H1 (cell line): ENCODE data around the gene DLG1. TPM values are rescaled to one million over a fixed set of nuclear protein-coding genes. Genes with fewer than 3 reads are reported as not detected.

Experiments used
- CTCF ChIA-PET: fragments of 300-600 bp; sonication (Branson Sonifier 250); formaldehyde crosslinking; loops from one replicate; lab custom pipeline; 2021; ENCODE audit not compliant: partially characterized antibody; lab: Charles Lee
- POLR2A ChIA-PET: fragments of 300-600 bp; sonication (Branson Sonifier 250); formaldehyde crosslinking; loops from one replicate; lab custom pipeline; 2021; ENCODE audit warnings: inconsistent platforms; ENCODE audit not compliant: partially characterized antibody; lab: Charles Lee
- DNase-seq, 2 experiments: peaks; one replicate each; pipeline versions ENCODE4 v3.0.0 to v3.0.0-alpha.2; 2010 to 2022; ENCODE audit warnings: low spot score in 2 of 2, low read depth in 1 of 2, mixed read lengths in 1 of 2
- FAIRE-seq: peaks from 2 replicates; lab custom pipeline; 2011; peaks lifted over from hg19 to GRCh38; lab: Jason Lieb, UNC
- H2AFZ ChIP-seq: 2 replicates; pipeline ENCODE4 v1.8.1; 2012; ENCODE audit warnings: low read length, inconsistent platforms
- H2AK5ac ChIP-seq: 2 replicates; pipeline ENCODE4 v1.6.1; 2013; ENCODE audit warnings: low read depth, low read length
- H2BK120ac ChIP-seq: replicated peaks from 2 replicates; pipeline ENCODE3; 2013; ENCODE audit warnings: low read depth, low read length, inconsistent platforms
- H2BK12ac ChIP-seq: 2 replicates; pipeline ENCODE4 v1.6.1; 2013; ENCODE audit warnings: low read depth, low read length
- H2BK15ac ChIP-seq: 2 replicates; pipeline ENCODE4 v1.6.1; 2013; ENCODE audit warnings: low read length
- H2BK20ac ChIP-seq: 2 replicates; pipeline ENCODE4 v1.6.1; 2013; ENCODE audit warnings: low read length
- H2BK5ac ChIP-seq: 2 replicates; pipeline ENCODE4 v1.6.1; 2013; ENCODE audit warnings: low read depth, low read length
- H3K14ac ChIP-seq: 2 replicates; pipeline ENCODE4 v1.6.1; 2013; ENCODE audit warnings: inconsistent platforms; ENCODE audit not compliant: insufficient read length
- H3K18ac ChIP-seq: 2 replicates; pipeline ENCODE4 v1.6.1; 2013; ENCODE audit warnings: low read length; ENCODE audit errors: extremely low read depth
- H3K23ac ChIP-seq: 2 replicates; pipeline ENCODE4 v1.6.1; 2013; ENCODE audit warnings: inconsistent platforms; ENCODE audit not compliant: insufficient read length
- H3K23me2 ChIP-seq: 2 replicates; pipeline ENCODE4 v1.6.1; 2013; ENCODE audit warnings: low read depth, low read length
- H3K27ac ChIP-seq: 2 replicates; pipeline ENCODE4 v1.6.1; 2011; ENCODE audit warnings: low read depth, low read length, inconsistent platforms
- H3K27me3 ChIP-seq, 4 experiments: replicated peaks in 1 of 4; 1 replicate in 1 of 4; 2 replicates in 3 of 4; pipeline versions ENCODE4 v1.6.1 to v1.8.1; 2011 to 2013; ENCODE audit warnings: low read length in 3 of 4, mild to moderate bottlenecking in 3 of 4, inconsistent platforms in 2 of 4, mixed read lengths in 2 of 4, moderate library complexity in 1 of 4; ENCODE audit not compliant: control insufficient read depth in 3 of 4, insufficient read depth in 3 of 4; ENCODE audit errors: extremely low read depth in 1 of 4
- H3K36me3 ChIP-seq, 4 experiments: 2 replicates each; pipeline versions ENCODE4 v1.6.1 to v1.8.1; 2011 to 2013; ENCODE audit warnings: mild to moderate bottlenecking in 4 of 4, low read length in 3 of 4, moderate library complexity in 2 of 4, control low read depth in 1 of 4, inconsistent platforms in 1 of 4; ENCODE audit not compliant: insufficient read depth in 4 of 4, control insufficient read depth in 2 of 4
- H3K4ac ChIP-seq: replicated peaks from 2 replicates; pipeline ENCODE3; 2013; ENCODE audit warnings: low read length, low read depth, mixed read lengths, inconsistent platforms; ENCODE audit not compliant: insufficient read length
- H3K4me1 ChIP-seq, 4 experiments: replicated peaks in 1 of 4; 1 replicate in 1 of 4; 2 replicates in 3 of 4; pipeline versions ENCODE4 v1.6.1 to v1.8.1; 2011 to 2013; ENCODE audit warnings: low read length in 3 of 4, inconsistent platforms in 2 of 4, mixed read lengths in 1 of 4; ENCODE audit not compliant: insufficient read depth in 4 of 4, control insufficient read depth in 3 of 4
- H3K4me2 ChIP-seq, 2 experiments: 2 replicates each; pipeline versions ENCODE4 v1.6.1 to v1.8.1; 2011 to 2013; ENCODE audit warnings: low read depth in 2 of 2, low read length in 2 of 2, control low read depth in 1 of 2, inconsistent platforms in 1 of 2, mild to moderate bottlenecking in 1 of 2; ENCODE audit not compliant: insufficient read depth in 1 of 2
- H3K4me3 ChIP-seq, 4 experiments: fragments of 200-600, 300-600 bp in 1 of 4; sonication (generic), shearing (Covaris generic), sonication (Bioruptor Twin) in 1 of 4; 2 replicates each; pipeline versions ENCODE4 v1.5.1 to v1.8.1; 2011 to 2016; ENCODE audit warnings: low read length in 4 of 4, low read depth in 3 of 4, control low read depth in 2 of 4, inconsistent platforms in 2 of 4, mild to moderate bottlenecking in 2 of 4, mixed read lengths in 1 of 4, moderate library complexity in 1 of 4; ENCODE audit not compliant: insufficient read depth in 2 of 4; ENCODE audit errors: extremely low read depth in 1 of 4
- H3K56ac ChIP-seq: replicated peaks from 2 replicates; pipeline ENCODE3; 2013; ENCODE audit warnings: low read depth, mild to moderate bottlenecking, mixed read lengths, low read length, inconsistent platforms; ENCODE audit not compliant: insufficient read length
- H3K79me1 ChIP-seq: 2 replicates; pipeline ENCODE4 v1.6.1; 2013; ENCODE audit warnings: low read depth, low read length, control low read depth
- H3K79me2 ChIP-seq, 2 experiments: 2 replicates each; pipeline versions ENCODE4 v1.6.1 to v1.8.1; 2012 to 2013; ENCODE audit warnings: low read length in 2 of 2, mild to moderate bottlenecking in 2 of 2, inconsistent platforms in 1 of 2; ENCODE audit not compliant: insufficient read depth in 2 of 2, control insufficient read depth in 1 of 2
- H3K9ac ChIP-seq, 4 experiments: replicated peaks in 1 of 4; 1 replicate in 1 of 4; 2 replicates in 3 of 4; pipeline versions ENCODE4 v1.6.1 to v1.8.1; 2011 to 2013; ENCODE audit warnings: low read depth in 3 of 4, low read length in 3 of 4, control low read depth in 2 of 4, mild to moderate bottlenecking in 2 of 4, moderate library complexity in 2 of 4, inconsistent platforms in 1 of 4; ENCODE audit errors: extremely low read depth in 1 of 4
- H3K9me3 ChIP-seq, 2 experiments: 2 replicates each; pipeline versions ENCODE4 v1.6.1 to v1.8.1; 2012 to 2013; ENCODE audit warnings: mild to moderate bottlenecking in 2 of 2, moderate library complexity in 2 of 2, control low read depth in 1 of 2, inconsistent platforms in 1 of 2, low read depth in 1 of 2, low read length in 1 of 2, mixed read lengths in 1 of 2; ENCODE audit not compliant: insufficient read depth in 2 of 2
- H4K20me1 ChIP-seq, 2 experiments: replicated peaks in 1 of 2; 2 replicates each; pipeline versions ENCODE3 to v1.8.1; 2011 to 2013; ENCODE audit warnings: inconsistent platforms in 2 of 2, low read length in 2 of 2, mild to moderate bottlenecking in 1 of 2; ENCODE audit not compliant: insufficient read depth in 2 of 2, control insufficient read depth in 1 of 2
- H4K5ac ChIP-seq: 2 replicates; pipeline ENCODE4 v1.6.1; 2013; ENCODE audit warnings: low read length, low read depth, mixed read lengths, inconsistent platforms; ENCODE audit not compliant: insufficient read length
- H4K8ac ChIP-seq: 2 replicates; pipeline ENCODE4 v1.8.0; 2013; ENCODE audit warnings: mild to moderate bottlenecking, moderate library complexity, low read length, inconsistent platforms; ENCODE audit not compliant: insufficient read depth; ENCODE audit errors: extremely low read depth
- H4K91ac ChIP-seq: replicated peaks from 2 replicates; pipeline ENCODE3; 2013; ENCODE audit warnings: low read length, mixed read lengths, inconsistent platforms; ENCODE audit not compliant: insufficient read length
- CEBPB ChIP-seq: IDR thresholded peaks from 2 replicates; pipeline ENCODE4 v1.6.1; 2012; ENCODE audit warnings: low read depth, low read length
- FOSL1 ChIP-seq: IDR thresholded peaks from 2 replicates; pipeline ENCODE4 v1.6.1; 2011; ENCODE audit warnings: mild to moderate bottlenecking, low read depth, low read length, moderate library complexity; ENCODE audit not compliant: insufficient read depth
- GABPA ChIP-seq: IDR thresholded peaks from 2 replicates; pipeline ENCODE4 v1.6.1; 2011; ENCODE audit warnings: mild to moderate bottlenecking, low read length, moderate library complexity, borderline replicate concordance; ENCODE audit not compliant: insufficient read depth
- PHF8 ChIP-seq: fragments of 200-600 bp; sonication (generic); conservative IDR thresholded peaks from 2 replicates; pipeline ENCODE4 v1.7.1; 2012; ENCODE audit warnings: low read depth, mild to moderate bottlenecking, inconsistent platforms, low read length, moderate library complexity
- RAD21 ChIP-seq, 2 experiments: IDR thresholded peaks in 1 of 2; conservative IDR thresholded peaks in 1 of 2; 2 replicates each; pipeline ENCODE4 v1.6.1; 2011; ENCODE audit warnings: low read depth in 2 of 2, low read length in 2 of 2, improper control_type of control experiment in 1 of 2, inconsistent platforms in 1 of 2, mild to moderate bottlenecking in 1 of 2, moderate library complexity in 1 of 2
- RNF2 ChIP-seq: fragments of 200-900, 300-1000 bp; sonication (generic); IDR thresholded peaks from 2 replicates; pipeline ENCODE4 v1.7.1; 2016; ENCODE audit warnings: borderline replicate concordance, low read depth, mild to moderate bottlenecking, antibody characterized with exemption, low read length; ENCODE audit not compliant: poor library complexity, severe bottlenecking; ENCODE audit errors: missing control alignments
- SAP30 ChIP-seq: fragments of 300-600 bp; sonication (generic); IDR thresholded peaks from 2 replicates; pipeline ENCODE4 v1.7.1; 2012; ENCODE audit warnings: low read length, moderate library complexity, mild to moderate bottlenecking, inconsistent platforms; ENCODE audit not compliant: insufficient read depth, insufficient replicate concordance
- TBP ChIP-seq: IDR thresholded peaks from 2 replicates; pipeline ENCODE4 v1.6.1; 2011; ENCODE audit warnings: low read depth, low read length, improper control_type of control experiment
- WGBS, 2 experiments: shearing (Covaris generic) in 1 of 2; methylation state at CpG; one replicate each; pipeline versions ENCODE4 v1.1.6 to v1.1.7; 2013 to 2015; ENCODE audit warnings: low lambda C conversion rate in 2 of 2, mixed read lengths in 2 of 2, inconsistent platforms in 1 of 2, low coverage in 1 of 2, missing lambda C conversion rate in 1 of 2; ENCODE audit not compliant: insufficient replicate concordance in 2 of 2, insufficient coverage in 1 of 2, insufficient read length in 1 of 2; ENCODE audit errors: extremely low coverage in 1 of 2, missing lambda C conversion rate in 1 of 2; 5-methylcytosine and 5-hydroxymethylcytosine counted together
- polyA plus RNA-seq, 7 experiments: library from polyadenylated mRNA; depleted of rRNA in 3 of 7; stranded (reverse) in 5 of 7; unstranded in 2 of 7; fragments of >200 nt in 5 of 7; fragments of 200-250 nt in 2 of 7; gene quantifications; 1 replicate in 5 of 7; 2 replicates in 1 of 7; 4 replicates in 1 of 7; pipeline versions ENCODE4 v1.2.1 to v1.2.3, GENCODE V29; 2011 to 2013; ENCODE audit warnings: missing spikeins in 2 of 7, mixed read lengths in 2 of 7
- total RNA-seq: library from RNA; stranded (reverse); fragmentation: NEBNext Ultra II Directional; extraction: Animal tissue kit (Norgen Biotek cat#: 25700); gene quantifications from 2 replicates; pipeline ENCODE4 v1.2.1, GENCODE V29; 2021
- TF ChIP-seq, protein P1 (sequence below), 3 experiments: IDR thresholded peaks; 1 replicate in 2 of 3; 2 replicates in 1 of 3; pipeline versions ENCODE4 v1.5.1 to v1.6.1; 2011; ENCODE audit warnings: low read length in 3 of 3, mild to moderate bottlenecking in 3 of 3, inconsistent platforms in 2 of 3, low read depth in 1 of 3, moderate library complexity in 1 of 3; ENCODE audit not compliant: insufficient read depth in 1 of 3; ENCODE audit errors: control extremely low read depth in 1 of 3
- TF ChIP-seq, protein P2 (sequence below): IDR thresholded peaks from 2 replicates; pipeline ENCODE4 v1.6.1; 2012; ENCODE audit warnings: inconsistent platforms

DLG1 gene
- total and polyA plus RNA-seq, 2 of the 8 experiments (the other 6 are each of a cell fraction or from before 2014, with no cell fraction given): 13.4 to 78.8 TPM

DNA sequence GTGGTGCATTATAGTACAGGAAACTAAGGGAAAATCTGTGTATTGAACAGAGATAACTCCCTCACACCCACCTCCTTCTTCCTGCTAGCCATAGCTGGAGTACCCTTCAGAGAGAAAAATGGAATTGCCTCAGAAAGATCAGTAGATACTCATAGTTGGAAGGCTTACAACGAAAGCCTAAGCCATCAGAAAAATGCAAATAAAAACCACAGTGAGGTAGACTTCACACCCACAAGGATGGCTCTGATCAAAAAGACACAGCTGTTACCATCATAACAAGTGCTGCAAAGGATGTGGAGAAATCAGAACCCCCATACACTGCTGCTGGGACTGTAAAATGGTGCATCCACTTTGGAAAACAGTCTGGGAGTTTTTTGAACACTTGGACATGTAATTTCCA lies 7.4 kb upstream of the DLG1 start:
- no peak overlapping the region for H4K8ac ChIP-seq
- no peak overlapping the region for H3K27ac ChIP-seq
- no peak overlapping the region for H2AK5ac ChIP-seq
- no peak overlapping the region for H3K9ac ChIP-seq
- no peak overlapping the region for H2BK5ac ChIP-seq
- no peak overlapping the region for H2BK120ac ChIP-seq
- no peak overlapping the region for H2BK20ac ChIP-seq
- H3K79me1 ChIP-seq: no peaks in the 10 kb centered on the region
- H3K36me3 ChIP-seq: no peaks in the 10 kb centered on the region
- no peak overlapping the region for H3K23ac ChIP-seq
- H4K20me1 ChIP-seq: no peaks in the 10 kb centered on the region
- no peak overlapping the region for H3K4me3 ChIP-seq
- no peaks in the 10 kb centered on the region for H3K9me3 ChIP-seq
- no peak overlapping the region for H3K18ac ChIP-seq
- POLR2A ChIA-PET: no interaction called here
- H3K23me2 ChIP-seq: no peaks in the 10 kb centered on the region
- DNase-seq (no peak), FAIRE-seq (no peak)
- H3K56ac ChIP-seq: no peak overlapping the region
- no peak overlapping the region for H3K14ac ChIP-seq
- H3K27me3 ChIP-seq: no peaks in the 10 kb centered on the region
- no peak overlapping the region for H3K4me2 ChIP-seq
- CTCF ChIA-PET: interaction anchor here (1.6 kb wide), 1 partner anchor 196 kb away, joined by 3 read pairs; no protein-coding TSS in a partner anchor
- H3K4ac ChIP-seq: no peak overlapping the region
- H3K4me1 ChIP-seq: peaks cover 0 to 7% (median 4%) of the 10 kb centered on the region in 4 experiments; a peak in 4 of 7 replicates
- H2BK12ac ChIP-seq: no peak overlapping the region; the same call in 1 of the 2 replicates
- WGBS, 2 experiments: 93% methylated on average over 1 of the region's 1 CpG; no CpG with 5 or more reads in 1 of the 2 experiments
- H4K91ac ChIP-seq: no peak overlapping the region
- H2AFZ ChIP-seq: no peak overlapping the region
- no peak overlapping the region for H2BK15ac ChIP-seq
- H3K79me2 ChIP-seq: no peaks in the 10 kb centered on the region
- no peak overlapping the region for H4K5ac ChIP-seq
- TF ChIP-seq FOSL1 (no peak), SAP30 (no peak), RAD21 (IDR thresholded peaks at IDR 0.05 in 1 of 2, conservative IDR thresholded peaks at IDR 0.05 in 1 of 2; ENCODE audit: low read depth in 2 of 2, low read length in 2 of 2) (no peak), TBP (no peak), RNF2 (no peak), CEBPB (no peak), GABPA (no peak), PHF8 (no peak)
- TF ChIP-seq, protein P1, sequence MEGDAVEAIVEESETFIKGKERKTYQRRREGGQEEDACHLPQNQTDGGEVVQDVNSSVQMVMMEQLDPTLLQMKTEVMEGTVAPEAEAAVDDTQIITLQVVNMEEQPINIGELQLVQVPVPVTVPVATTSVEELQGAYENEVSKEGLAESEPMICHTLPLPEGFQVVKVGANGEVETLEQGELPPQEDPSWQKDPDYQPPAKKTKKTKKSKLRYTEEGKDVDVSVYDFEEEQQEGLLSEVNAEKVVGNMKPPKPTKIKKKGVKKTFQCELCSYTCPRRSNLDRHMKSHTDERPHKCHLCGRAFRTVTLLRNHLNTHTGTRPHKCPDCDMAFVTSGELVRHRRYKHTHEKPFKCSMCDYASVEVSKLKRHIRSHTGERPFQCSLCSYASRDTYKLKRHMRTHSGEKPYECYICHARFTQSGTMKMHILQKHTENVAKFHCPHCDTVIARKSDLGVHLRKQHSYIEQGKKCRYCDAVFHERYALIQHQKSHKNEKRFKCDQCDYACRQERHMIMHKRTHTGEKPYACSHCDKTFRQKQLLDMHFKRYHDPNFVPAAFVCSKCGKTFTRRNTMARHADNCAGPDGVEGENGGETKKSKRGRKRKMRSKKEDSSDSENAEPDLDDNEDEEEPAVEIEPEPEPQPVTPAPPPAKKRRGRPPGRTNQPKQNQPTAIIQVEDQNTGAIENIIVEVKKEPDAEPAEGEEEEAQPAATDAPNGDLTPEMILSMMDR (IDR thresholded peaks at IDR 0.05; ENCODE audit: control extremely low read depth in 1 of 3, insufficient read depth in 1 of 3, low read depth in 1 of 3, low read length in 3 of 3): no peak
- TF ChIP-seq, protein P2, sequence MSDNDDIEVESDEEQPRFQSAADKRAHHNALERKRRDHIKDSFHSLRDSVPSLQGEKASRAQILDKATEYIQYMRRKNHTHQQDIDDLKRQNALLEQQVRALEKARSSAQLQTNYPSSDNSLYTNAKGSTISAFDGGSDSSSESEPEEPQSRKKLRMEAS: no peak
